Renal cortex interstitium (tissue), 15 donors: ENCODE results near the gene HMCN2. TPM values are rescaled to one million over a fixed set of nuclear protein-coding genes. Genes with fewer than 3 reads are reported as not detected.

Experiments used
- DNase-seq, 11 donors: peaks; one replicate each; pipeline ENCODE4 v3.0.0-alpha.2; 2013; ENCODE audit warnings: low read depth in 9 of 11, low spot score in 4 of 11; ENCODE audit errors: extremely low read depth in 1 of 11
- long read RNA-seq, 16 experiments: transcript quantifications; one replicate each; lab custom pipeline, GENCODE V29; 2026
- polyA plus RNA-seq, 3 donors: library from polyadenylated mRNA; unstranded; fragments of 120-200 nt; gene quantifications; one replicate each; pipeline ENCODE4 v1.2.1, GENCODE V29; 2013; ENCODE audit not compliant: insufficient read length in 3 of 3

HMCN2 gene, protein sequence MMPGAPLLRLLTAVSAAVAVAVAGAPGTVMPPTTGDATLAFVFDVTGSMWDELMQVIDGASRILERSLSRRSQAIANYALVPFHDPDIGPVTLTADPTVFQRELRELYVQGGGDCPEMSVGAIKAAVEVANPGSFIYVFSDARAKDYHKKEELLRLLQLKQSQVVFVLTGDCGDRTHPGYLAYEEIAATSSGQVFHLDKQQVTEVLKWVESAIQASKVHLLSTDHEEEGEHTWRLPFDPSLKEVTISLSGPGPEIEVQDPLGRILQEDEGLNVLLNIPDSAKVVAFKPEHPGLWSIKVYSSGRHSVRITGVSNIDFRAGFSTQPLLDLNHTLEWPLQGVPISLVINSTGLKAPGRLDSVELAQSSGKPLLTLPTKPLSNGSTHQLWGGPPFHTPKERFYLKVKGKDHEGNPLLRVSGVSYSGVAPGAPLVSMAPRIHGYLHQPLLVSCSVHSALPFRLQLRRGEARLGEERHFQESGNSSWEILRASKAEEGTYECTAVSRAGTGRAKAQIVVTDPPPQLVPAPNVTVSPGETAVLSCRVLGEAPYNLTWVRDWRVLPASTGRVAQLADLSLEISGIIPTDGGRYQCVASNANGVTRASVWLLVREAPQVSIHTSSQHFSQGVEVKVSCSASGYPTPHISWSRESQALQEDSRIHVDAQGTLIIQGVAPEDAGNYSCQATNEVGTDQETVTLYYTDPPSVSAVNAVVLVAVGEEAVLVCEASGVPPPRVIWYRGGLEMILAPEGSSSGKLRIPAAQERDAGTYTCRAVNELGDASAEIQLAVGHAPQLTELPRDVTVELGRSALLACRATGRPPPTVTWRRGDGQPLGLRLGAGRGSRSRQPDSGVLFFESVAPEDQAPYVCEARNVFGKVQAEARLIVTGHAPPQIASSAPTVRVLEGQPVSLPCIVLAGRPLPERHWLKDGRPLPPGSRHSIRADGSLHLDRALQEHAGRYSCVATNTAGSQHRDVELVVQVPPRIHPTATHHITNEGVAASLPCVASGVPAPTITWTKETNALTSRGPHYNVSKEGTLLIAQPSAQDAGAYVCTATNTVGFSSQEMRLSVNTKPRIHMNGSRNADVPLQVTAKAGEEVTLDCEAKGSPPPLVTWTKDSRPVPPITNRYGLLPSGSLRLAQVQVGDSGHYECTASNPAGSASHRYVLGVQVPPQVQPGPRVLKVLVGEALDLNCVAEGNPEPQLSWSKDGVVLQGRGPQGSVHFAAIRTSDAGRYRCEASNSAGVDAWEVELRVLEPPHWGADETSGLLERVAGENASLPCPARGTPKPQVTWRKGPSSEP (N-terminal part only)
- 1 to 10 TPM in 2 of 3 donors, under 1 TPM in 1; 0.76 to 1.6 (median 1.3) TPM for polyA plus RNA-seq
- long read RNA-seq, donor 1 = 0 reads
- long read RNA-seq, donor 2 = 0 reads
- long read RNA-seq, donor 3 = 0 reads
- long read RNA-seq, donor 4 = 0 reads
- long read RNA-seq, donor 5 = 0 reads
- long read RNA-seq, donor 6 = 0 reads
- long read RNA-seq, donor 7 = 0 reads
- long read RNA-seq, donor 8 = 0 reads
- long read RNA-seq, donor 9 = 0 reads
- long read RNA-seq, donor 10 = 0 reads
- long read RNA-seq, donor 11 = 0 reads
- long read RNA-seq, donor 12 = 0 reads
- long read RNA-seq, donor 13 = 0 reads
- long read RNA-seq, donor 14 = 0 reads
- long read RNA-seq, donor 15 = 0 reads
- long read RNA-seq, donor 16 = 0 reads

DNA sequence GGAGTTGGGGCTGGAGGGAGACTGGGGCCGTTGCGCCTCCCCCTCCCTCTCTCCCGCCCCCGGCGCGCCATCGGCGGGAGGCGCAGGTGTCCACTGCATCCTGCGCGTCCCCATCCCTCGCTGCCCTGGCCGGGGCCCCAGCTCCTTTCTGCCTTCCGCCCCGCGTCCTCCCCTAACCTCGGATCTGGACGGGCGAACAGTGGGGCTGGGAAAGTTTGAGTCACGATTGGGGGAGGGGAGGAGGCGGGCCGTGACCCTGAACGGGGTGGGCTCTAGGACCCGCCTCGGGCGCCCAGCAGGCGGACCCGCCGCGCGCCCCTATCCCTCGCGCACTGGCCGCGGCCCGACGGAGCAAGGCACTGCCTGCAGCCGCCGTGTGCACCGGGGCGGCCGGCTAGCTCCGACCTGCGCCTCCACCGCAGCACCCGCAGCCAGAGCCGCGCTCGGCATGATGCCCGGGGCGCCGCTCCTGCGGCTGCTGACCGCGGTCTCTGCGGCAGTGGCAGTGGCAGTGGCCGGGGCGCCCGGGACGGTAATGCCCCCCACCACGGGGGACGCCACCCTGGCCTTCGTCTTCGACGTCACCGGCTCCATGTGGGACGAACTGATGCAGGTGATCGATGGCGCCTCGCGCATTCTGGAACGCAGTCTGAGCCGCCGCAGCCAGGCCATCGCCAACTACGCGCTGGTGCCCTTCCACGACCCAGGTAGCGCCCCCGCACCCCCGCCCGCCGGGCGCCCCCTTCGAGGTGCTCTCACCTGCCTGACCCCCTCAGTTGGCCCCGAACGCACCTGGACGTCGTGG is at the start of gene HMCN2:
HMCN2 (plus strand) TSS at position 330 of the 805 bp plus-strand sequence; CDS start at position 449, 119 bp downstream.
- no peak for DNase-seq

- no peak for DNase-seq
These were observed 47.7 kb upstream of the HMCN2 start for GRCh38 chr9:130217838-130218237.

DNA sequence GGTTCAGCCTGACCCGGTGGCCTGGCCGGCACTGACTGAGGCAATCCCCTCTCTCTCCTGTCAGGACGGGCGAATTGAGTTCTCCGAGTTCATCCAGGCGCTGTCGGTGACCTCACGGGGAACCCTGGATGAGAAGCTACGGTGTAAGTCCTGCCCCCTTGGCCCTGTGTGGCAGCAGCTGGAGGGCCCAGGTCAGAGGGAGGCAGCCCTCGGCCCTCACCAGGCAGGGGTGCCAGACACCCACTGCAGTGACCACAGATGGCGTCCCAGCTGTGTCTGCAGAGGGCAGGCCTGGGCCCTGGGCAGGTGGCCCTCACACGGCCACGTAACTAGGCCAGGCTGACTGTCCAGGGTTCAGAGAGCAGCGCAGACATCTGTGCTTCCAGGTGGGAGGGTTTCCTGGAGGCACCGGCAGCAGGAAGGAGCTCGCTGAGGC is 45.9 kb upstream of the HMCN2 start:
- DNase-seq = no peak

- DNase-seq = peak in 9 of 11 donors; percentile 75 to 92 (median 87)
These were observed 45.2 kb upstream of the HMCN2 start for GRCh38 chr9:130220352-130220751.

DNA sequence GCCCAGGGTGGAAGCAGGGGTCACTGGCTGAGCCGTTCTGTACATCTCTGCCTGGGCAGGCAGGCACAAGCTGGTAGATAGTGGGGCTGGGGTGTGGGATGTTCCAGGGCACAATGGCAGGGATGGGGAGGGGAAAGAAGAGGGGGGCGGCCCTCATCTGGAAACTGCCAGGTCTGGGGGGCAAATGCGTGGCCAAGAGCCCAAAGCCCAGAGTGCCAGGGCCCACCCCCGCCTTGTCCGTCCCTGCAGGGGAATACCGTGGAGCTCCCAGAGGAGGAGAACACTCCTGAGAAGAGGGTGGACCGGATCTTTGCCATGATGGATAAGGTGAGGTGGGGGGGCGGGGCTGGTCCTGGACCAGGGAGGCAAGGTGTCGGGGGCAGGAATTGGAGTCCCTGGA is 42.7 kb upstream of the HMCN2 start:
- no peak for DNase-seq

GRCh38 chr9:130225071-130225470 is 40.5 kb upstream of the HMCN2 start:
- DNase-seq = no peak

GRCh38 chr9:130225586-130225985 is 40.0 kb upstream of the HMCN2 start:
- DNase-seq = no peak

DNA sequence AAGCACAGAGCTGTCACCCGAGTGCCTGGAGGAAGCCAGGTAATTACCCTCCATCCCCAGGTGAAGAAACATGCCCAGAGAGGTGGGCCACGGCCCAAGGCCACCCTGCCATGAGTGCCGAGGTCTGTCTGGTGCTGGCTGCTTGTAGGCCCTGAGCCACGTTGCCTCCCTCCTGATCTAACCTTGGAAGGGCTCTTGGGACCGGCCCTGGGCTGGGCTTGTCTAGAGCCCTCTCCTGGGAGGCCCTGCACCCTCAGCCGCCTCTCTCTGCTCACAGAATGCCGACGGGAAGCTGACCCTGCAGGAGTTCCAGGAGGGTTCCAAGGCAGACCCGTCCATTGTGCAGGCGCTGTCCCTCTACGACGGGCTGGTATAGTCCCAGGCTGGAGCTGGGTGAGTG is 39.4 kb upstream of the HMCN2 start:
- no peak for DNase-seq

DNA sequence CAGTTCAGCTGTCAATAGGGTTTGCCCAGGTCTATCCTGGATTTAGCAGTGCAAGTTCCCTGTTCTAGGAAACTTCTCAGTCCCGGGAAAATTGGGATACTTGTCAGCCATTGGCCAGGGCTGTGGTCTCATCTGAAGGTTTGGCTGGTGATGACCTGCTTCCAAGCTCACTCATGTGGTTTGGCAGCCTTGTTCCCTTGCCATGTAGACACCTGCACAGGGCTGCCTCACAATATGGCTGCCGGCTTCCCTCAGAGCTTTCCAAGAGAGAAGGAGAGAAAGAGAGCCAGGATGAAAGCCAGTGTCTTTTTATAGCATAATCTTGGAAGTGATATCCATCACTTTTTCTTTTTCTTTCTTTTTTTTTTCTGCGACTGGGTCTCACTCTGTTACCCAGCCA is 37.7 kb upstream of the HMCN2 start:
- DNase-seq = no peak

DNA sequence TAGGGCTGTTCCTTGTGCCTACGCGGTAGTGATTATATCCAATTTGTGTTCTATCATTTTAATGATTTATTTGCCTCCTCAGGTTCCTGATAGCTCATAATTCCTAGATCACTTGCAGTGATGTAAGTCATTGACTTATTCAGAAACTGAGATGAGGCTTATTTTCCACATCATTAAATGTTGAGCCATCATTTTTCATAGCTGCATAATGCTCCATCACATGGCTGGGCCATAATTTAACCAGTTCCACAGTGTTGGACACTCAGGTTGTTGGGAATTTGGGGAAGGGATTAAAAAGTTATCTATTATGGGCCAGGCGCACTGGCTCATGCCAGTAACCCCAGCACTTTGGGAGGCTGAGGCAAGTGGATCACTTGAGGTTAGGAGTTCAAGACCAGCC is 35.8 kb upstream of the HMCN2 start:
- DNase-seq = no peak

DNA sequence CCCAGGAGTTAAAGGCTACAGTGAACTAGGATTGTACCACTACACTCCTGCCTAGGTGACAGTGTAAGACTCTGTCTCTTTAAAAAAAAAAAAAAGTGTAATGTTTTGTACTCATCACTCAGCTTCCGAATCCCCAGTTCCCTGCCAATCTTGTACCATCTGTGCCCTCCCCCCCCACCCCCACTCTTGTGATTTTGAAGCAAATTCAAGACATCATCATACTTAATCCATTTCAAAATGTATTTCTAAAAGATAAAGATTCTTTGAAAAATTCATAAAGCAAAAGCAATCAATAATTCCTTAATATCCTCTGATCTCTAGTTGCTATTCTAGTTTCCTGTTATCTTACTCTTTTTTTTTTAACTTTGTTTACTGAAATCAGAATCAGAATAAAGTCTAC is 34.9 kb upstream of the HMCN2 start:
- no peak for DNase-seq

DNA sequence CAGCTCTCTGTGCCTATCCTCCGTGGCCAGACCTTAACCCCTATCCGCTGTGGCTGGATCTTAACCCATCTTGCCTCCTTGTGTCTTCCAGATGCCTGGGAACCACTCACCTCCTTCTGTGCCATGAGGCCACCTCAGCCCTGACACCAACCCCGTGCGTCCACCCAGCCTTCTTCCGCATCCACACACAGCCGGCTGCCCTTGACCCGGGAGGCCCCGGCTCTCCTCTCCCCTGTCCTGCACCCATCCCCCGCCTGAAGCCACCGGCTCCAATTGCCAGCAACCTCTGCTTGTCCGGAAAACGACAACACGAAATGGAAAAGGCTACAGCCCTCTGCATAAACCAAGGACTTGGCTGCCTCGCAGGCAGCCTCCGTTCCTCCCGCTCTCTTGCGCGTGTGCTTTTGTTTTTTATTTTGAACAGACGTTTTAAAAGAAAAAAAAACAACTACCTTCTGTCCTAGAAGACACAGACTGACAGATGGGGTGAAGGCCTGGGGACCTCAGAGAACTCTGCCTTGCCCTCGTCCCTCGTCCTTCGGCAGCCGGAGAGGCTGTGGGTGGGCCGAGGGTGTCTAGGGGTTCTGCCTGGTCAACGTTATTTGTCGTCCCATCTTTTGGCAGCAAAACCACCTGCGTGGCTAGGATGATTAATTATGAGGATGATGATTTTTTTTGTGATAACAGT is 32.5 kb upstream of the HMCN2 start:
- DNase-seq = no peak

- DNase-seq = no peak
These were observed 32.0 kb upstream of the HMCN2 start for GRCh38 chr9:130233587-130233945.

GRCh38 chr9:130234340-130235260 is 31.0 kb upstream of the HMCN2 start:
- DNase-seq = no peak

- peak in 4 of 11 donors; percentile 55 to 71 (median 63) for DNase-seq
These were observed 29.8 kb upstream of the HMCN2 start for GRCh38 chr9:130235558-130236435.
